ENCODE results near the gene SLC46A3.
"Not testable (repeated sequence)": the region's sequence is repeated elsewhere in the genome, so short reads cannot be mapped to it uniquely, and the experiment has no call there.

Gene SLC46A3, protein sequence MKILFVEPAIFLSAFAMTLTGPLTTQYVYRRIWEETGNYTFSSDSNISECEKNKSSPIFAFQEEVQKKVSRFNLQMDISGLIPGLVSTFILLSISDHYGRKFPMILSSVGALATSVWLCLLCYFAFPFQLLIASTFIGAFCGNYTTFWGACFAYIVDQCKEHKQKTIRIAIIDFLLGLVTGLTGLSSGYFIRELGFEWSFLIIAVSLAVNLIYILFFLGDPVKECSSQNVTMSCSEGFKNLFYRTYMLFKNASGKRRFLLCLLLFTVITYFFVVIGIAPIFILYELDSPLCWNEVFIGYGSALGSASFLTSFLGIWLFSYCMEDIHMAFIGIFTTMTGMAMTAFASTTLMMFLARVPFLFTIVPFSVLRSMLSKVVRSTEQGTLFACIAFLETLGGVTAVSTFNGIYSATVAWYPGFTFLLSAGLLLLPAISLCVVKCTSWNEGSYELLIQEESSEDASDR

DNA sequence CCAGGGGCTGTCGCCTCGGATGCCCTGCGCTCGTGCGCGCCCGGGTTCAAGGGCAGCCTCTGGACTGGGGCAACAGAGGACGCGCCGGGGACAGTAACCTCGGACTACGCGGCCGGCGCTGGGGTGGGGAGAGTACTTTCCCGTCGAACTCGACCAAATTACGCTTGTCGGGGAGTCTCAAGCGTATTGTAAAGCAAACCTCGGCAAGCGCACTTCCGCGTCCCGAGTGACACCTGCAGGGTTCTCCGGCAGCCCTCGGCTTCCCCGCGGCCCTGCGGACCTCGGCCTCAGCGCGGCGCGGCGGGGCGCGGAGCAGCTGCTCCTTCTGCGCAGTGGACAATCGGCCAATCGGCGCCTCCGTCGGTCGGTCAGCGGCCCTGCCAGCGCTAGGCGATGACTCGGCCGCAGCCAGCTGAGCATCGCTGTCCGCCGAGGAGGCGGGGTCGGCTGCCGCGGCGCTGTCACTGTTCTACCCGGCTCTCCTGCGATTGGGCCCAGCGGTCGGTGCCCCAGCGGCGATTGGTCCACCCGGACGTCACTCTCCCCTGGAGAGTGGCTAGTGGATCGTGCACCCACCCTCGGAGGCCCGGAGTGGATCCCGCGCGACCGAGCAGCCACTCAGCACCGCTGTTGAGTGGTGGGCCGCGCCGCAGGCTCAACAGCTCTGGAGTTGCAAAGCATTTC lies at the start of gene SLC46A3:
Gene SLC46A3 (minus strand): TSS at position 428 of the 684 bp plus-strand sequence. CDS start 972 bp downstream, outside the sequence.
- DNase-seq, result peak; percentile 95

- no peak for DNase-seq
These were observed 45.1 kb upstream of the SLC46A3 start for GRCh38 chr13:28763887-28764286.

- DNase-seq, result no peak
These were observed 42.8 kb upstream of the SLC46A3 start for GRCh38 chr13:28761586-28761985.

DNA sequence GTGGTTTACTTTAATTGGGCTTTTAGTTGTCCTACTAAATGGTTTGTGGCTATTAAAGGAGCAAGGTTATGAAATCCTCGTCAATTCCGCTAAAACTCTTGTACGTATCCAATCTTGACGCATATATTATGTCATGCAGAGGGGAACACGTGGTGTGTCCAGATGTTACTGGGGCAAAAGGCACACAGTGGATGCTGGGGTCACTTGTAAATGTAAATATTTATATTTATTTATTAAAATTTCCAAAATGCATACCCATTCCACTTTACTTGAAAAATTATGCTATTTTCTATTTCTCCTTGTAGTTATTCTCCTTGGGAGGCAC lies 36.7 kb upstream of the SLC46A3 start:
- DNase-seq, result no peak

- DNase-seq, result peak; percentile 72
These were observed 36.2 kb upstream of the SLC46A3 start for GRCh38 chr13:28754698-28755545.

DNA sequence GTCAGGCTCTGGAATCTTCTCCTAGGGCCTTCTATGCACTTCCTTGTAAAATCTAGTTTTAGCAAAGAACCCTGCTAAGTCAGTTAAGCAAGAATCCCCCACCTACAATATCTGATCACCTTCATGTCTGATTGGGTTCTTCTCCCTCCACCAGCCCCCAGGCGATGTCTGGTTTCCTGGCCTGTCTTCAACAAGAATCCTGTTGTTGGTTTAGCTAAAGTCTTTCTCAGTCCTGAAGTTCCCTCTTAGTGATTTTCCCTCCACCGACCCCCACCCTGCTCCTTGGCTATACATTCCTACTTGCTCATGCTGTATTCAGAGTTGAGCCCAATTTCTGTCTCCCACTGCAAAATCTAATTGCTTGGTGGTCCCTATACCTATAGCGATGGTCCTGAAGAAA lies 35.2 kb upstream of the SLC46A3 start:
- no peak for DNase-seq

GRCh38 chr13:28753208-28753892 lies 34.6 kb upstream of the SLC46A3 start:
- peak; percentile 64 for DNase-seq

DNA sequence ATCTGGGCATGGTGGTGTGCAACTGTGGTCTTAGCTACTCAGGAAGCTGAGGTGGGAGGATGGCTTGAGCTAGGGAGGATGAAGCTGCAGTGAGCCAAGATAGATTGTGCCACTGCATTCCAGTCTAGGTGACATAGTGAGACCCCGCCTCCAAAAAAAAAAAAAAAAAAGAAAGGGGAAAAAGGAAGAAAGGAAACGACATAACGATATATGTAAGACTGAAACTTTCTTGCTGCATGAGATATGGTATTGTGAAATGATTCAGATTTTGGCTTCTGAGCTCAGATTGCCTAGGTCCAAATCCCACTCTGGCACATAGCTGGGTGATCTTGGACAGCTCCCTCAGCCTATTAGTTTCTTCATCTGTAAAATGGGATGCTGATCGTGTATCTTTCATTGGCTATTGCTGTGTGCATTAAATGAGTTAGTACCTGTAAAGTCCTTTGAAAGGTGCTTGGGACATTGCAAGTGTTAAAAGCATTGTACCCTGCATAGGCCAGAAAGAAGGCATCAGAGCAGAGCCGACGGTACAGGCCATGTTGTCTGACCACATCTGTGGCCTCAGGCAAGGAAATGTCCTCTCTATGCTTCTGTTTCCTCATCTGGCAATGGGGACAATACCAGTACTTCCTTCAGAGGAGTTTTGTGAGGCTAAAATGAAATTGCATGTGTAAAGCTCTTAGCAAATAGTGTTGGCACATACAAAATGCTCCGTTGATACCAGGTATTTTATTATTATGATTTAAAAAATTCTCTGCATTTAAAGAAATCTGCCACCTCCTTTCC lies 32.6 kb upstream of the SLC46A3 start:
- DNase-seq, result no peak

- peak; percentile 79 for DNase-seq
These were observed 31.6 kb upstream of the SLC46A3 start for GRCh38 chr13:28750187-28751045.

GRCh38 chr13:28747851-28748250 lies 29.1 kb upstream of the SLC46A3 start:
- DNase-seq, result no peak

- DNase-seq, result no peak
These were observed 27.5 kb upstream of the SLC46A3 start for GRCh38 chr13:28746287-28746612.

GRCh38 chr13:28744656-28745055 lies 25.9 kb upstream of the SLC46A3 start:
- peak; percentile 75 for DNase-seq

GRCh38 chr13:28744091-28744536 lies 25.3 kb upstream of the SLC46A3 start:
- peak; percentile 35 for DNase-seq

- no peak for DNase-seq
These were observed 24.8 kb upstream of the SLC46A3 start for GRCh38 chr13:28743499-28744083.

DNA sequence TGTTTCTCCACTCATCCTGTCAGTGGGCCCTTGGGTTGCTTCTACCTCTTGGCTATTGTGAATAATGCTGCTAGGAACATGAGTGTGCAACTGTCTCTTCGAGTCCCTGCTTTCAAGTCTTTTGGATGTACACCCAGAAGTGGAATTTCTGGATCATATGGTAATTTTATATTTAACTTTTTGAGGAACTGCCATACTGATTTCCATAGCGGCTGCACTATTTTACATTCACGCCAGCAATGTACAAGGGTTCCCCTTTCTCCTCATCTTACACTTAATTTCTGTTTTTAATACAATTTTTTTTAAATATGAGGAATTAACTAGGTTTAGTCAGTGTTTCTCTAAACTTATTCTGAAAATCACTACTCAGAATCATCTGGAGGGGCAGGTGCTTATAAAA lies 24.2 kb upstream of the SLC46A3 start:
- no peak for DNase-seq

DNA sequence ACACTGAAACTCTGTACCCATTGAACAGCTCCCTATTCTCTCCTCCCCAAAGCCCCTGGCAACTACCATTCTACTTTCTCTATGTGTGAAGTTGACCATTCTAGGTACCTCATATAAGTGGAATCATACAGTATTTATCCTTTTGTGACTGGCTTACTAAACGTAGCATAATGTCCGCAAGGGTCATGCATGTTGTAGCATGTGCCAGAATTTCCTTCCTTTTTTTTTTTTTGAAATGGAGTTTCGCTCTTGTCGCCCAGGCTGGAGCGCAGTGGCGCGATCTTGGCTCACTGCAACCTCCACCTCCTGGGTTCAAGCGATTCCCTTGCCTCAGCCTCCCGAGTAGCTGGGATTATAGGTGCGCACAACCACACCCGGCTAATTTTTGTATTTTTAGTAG lies 23.7 kb upstream of the SLC46A3 start:
- DNase-seq, result not testable (repeated sequence)

DNA sequence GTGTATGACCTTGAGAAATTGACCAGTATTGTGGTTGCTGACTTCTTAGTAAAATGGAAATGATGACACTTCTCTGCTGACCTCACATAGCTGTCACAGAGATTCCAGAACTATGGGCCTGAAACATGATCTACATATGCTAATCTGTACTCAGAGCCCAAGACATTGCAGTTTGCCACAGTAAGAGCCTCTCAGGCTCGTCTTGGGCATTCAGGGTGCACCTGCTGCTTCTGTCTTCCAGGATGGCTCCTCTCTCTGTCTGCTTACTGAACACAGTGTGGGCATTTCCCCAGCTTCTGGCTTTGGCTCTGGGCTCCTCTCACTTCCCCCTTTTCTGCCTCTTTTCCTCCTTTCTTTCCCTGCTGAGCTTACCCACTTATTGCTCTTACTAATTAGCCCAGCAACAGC lies 22.3 kb upstream of the SLC46A3 start:
- DNase-seq, result no peak

GRCh38 chr13:28739376-28739775 lies 20.6 kb upstream of the SLC46A3 start:
- no peak for DNase-seq

DNA sequence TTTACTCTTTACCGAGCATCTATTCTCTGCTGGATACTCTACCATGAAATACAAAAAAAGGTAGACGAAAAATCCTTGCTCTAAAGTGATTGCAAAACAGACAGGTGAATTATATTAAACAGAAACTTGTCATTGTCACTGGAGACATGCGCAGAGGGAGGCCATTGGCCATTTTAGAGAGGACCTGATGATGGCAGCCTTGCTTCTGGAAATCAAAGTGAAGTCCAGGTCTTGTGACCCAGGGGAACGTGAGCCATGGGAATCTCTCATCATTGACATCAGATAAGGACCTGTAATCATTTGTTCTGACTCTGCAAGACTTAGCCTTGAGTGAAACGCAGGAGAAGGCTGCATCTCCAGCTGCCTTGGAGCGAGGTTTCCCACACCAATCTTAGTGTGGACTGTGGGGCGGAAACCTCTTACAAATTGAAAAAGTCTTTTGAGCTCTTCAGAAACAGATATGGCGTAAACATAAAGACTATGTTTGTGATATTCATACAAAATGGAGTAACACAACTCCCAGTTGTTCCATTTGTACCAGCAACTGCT lies 16.8 kb upstream of the SLC46A3 start:
- no peak for DNase-seq

- no peak for DNase-seq
These were observed 16.1 kb upstream of the SLC46A3 start for GRCh38 chr13:28734906-28735305.
